SJCRH30 (cell line): ENCODE data around the gene ISM1. TPM values are rescaled to one million over a fixed set of nuclear protein-coding genes. Genes with fewer than 3 reads are reported as not detected.

ENCODE experiments used
- DNase-seq, 2 experiments: peaks; one replicate each; pipeline ENCODE4 v3.0.0-alpha.2; 2015 to 2020
- H3K27ac ChIP-seq: fragments of 250-450 bp; sonication (Bioruptor Pico); 2 replicates; pipeline ENCODE4 v1.5.1; 2020; ENCODE audit warnings: mild to moderate bottlenecking, moderate library complexity
- H3K27me3 ChIP-seq: fragments of 250-450 bp; sonication (Bioruptor Pico); 2 replicates; pipeline ENCODE4 v1.5.1; 2020; ENCODE audit warnings: mild to moderate bottlenecking, moderate library complexity
- H3K36me3 ChIP-seq: fragments of 250-450 bp; sonication (Bioruptor Pico); 2 replicates; pipeline ENCODE4 v1.5.1; 2020; ENCODE audit warnings: mild to moderate bottlenecking, moderate library complexity
- H3K4me1 ChIP-seq: fragments of 250-450 bp; sonication (Bioruptor Pico); 2 replicates; pipeline ENCODE4 v1.5.1; 2020; ENCODE audit warnings: mild to moderate bottlenecking, moderate library complexity
- H3K4me3 ChIP-seq: fragments of 250-450 bp; sonication (Bioruptor Pico); 2 replicates; pipeline ENCODE4 v1.5.1; 2020; ENCODE audit warnings: mild to moderate bottlenecking, moderate library complexity
- H3K9me3 ChIP-seq: fragments of 250-450 bp; sonication (Bioruptor Pico); replicated peaks from 2 replicates; pipeline ENCODE4 v1.5.1; 2020; ENCODE audit warnings: mild to moderate bottlenecking, moderate library complexity
- total RNA-seq: library from RNA; depleted of rRNA; stranded (reverse); fragments of >200 nt; shearing (Covaris generic); gene quantifications from 2 replicates; pipeline ENCODE4 v1.2.3, GENCODE V29; 2014

Gene ISM1
- total RNA-seq, 1 experiment from 2014 or later: not detected

- peaks cover 8% of the 10 kb centered on the region; the same call in 1 of the 2 replicates for H3K4me1 ChIP-seq
- no peak overlapping the region for H3K4me3 ChIP-seq
- DNase-seq: no peak
- peaks cover 5% of the 10 kb centered on the region; the same call in 1 of the 2 replicates for H3K27me3 ChIP-seq
- H3K27ac ChIP-seq: no peak overlapping the region
- 0 out of 2 replicates have a peak, but pooled peaks cover 3% of the 10 kb centered on the region for H3K9me3 ChIP-seq
- no peaks in the 10 kb centered on the region for H3K36me3 ChIP-seq
Observed at GRCh38 chr20:13292201-13292885, 71.3 kb downstream of the ISM1 start.

DNA sequence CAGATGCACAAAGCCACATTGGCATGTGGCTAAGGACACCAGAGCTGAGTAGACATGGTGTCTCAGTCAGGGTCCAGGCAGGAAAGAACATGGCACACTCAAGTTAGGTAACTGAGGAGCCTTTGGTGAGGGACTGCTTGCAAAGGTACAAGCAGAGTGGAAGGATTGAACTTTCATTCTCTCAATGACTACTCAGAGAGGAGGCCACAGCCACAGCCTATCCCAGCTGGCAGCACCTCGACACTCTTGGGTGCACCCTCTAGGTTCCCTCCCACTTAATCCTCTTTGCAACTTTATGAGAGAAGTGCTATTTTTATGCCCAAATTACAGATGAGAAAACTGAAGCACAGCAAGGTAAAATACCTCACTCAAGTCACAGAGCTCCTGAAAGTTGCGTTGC lies 73.4 kb downstream of the ISM1 start:
- H3K4me3 ChIP-seq: no peak overlapping the region
- no peak overlapping the region for H3K27ac ChIP-seq
- DNase-seq: no peak
- peaks cover 5% of the 10 kb centered on the region; the same call in 1 of the 2 replicates for H3K27me3 ChIP-seq
- no peaks in the 10 kb centered on the region for H3K36me3 ChIP-seq
- H3K4me1 ChIP-seq: no peaks in the 10 kb centered on the region
- H3K9me3 ChIP-seq: no peaks in the 10 kb centered on the region

DNA sequence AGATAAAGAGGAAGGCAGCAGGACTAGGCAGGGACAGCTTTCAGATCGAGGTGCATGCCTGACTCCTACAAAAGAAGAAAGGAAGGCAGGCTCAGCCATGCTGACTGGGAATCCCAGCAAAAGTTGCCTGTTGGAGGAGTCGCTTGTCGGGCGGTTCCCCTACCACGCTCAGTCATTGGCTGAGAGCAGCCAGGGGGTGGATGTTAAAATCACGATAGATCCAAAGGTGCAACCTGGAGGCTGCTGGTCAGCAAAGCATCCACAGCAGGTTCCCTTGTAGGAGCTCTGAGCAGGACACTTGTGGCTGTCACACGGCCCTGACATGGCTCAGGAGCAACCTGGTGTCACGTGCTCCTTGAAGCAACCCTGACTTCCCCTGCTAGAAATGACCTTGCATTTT lies 74.6 kb downstream of the ISM1 start:
- Histone ChIP-seq H3K4me1 (no peaks in the 10 kb centered on the region), H3K4me3 (no peak overlapping the region)
- no peak for DNase-seq

DNA sequence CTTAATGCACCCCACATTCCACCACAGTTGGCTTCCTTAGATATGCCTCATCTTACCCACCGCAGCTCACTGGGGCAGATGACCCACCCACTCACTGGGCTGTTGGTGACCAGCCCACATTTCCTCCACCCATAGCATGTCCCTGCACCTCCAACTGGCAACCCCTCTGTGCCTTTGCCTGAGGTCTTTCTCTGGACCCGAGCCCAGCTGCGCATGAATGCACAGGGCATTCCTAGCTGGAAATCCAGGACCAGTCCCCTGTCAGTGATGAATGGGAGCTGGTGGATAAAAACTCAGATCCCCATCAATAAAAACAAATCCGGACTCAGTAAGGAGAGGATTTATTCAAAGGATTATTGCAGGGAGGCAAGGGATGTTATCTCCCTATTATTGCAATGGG lies 75.0 kb downstream of the ISM1 start:
- H3K27ac ChIP-seq: no peak overlapping the region
- H3K27me3 ChIP-seq: peaks cover 5% of the 10 kb centered on the region; the same call in 1 of the 2 replicates
- no peaks in the 10 kb centered on the region for H3K9me3 ChIP-seq
- DNase-seq: no peak
- H3K4me1 ChIP-seq: no peaks in the 10 kb centered on the region
- H3K4me3 ChIP-seq: no peak overlapping the region
- no peaks in the 10 kb centered on the region for H3K36me3 ChIP-seq

More for the DNA sequence above, 74.6 kb downstream of the ISM1 start:
- Histone ChIP-seq H3K9me3 (no peaks in the 10 kb centered on the region), H3K27me3 (peaks cover 5% of the 10 kb centered on the region; the same call in 1 of the 2 replicates), H3K36me3 (no peaks in the 10 kb centered on the region), H3K27ac (no peak overlapping the region)

DNA sequence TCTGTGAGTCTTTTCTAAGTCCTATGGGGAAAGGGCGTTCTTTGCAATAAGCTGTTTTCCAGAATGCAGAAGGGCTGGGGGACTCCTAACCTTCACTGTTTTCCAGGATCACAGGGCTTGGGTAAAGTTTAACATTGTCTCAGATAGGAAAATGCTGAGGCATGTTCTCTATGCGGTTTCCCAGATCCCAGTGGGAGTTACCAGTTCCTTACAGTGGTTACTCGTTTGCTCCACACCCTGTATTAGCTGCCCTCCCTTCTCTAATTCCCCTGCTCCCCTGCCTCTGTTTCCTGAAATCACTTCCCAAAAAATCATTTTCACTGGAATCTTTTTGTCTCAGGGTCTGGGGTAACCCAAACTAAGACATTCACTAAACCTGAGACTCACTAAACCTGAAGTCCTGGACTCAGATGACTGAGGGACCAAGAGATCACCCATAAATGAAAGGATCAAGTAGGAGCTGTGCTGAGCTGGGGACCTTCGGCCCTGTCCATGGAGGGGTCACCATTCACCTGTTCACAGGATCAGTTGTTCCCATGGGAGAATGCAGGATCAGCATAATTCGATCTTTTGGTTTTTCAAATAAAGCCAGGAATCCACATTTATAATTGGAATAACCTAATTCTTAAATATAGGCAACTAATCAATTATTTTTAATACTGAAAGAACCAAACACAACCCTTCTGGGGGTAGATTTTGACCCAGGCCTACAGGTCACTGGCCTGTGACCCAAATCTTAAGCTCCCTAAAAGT lies 76.2 kb downstream of the ISM1 start:
- DNase-seq: no peak
- H3K4me3 ChIP-seq: no peak overlapping the region

GRCh38 chr20:13298692-13299373 lies 77.8 kb downstream of the ISM1 start:
- DNase-seq: no peak
- no peak overlapping the region for H3K4me3 ChIP-seq
- H3K36me3 ChIP-seq: no peaks in the 10 kb centered on the region
- H3K4me1 ChIP-seq: no peaks in the 10 kb centered on the region
- no peak overlapping the region for H3K27ac ChIP-seq
- no peaks in the 10 kb centered on the region; the same call in 1 of the 2 replicates for H3K27me3 ChIP-seq
- H3K9me3 ChIP-seq: no peaks in the 10 kb centered on the region

More for the DNA sequence above, 76.2 kb downstream of the ISM1 start:
- H3K9me3 ChIP-seq: no peaks in the 10 kb centered on the region
- H3K27me3 ChIP-seq: no peaks in the 10 kb centered on the region; the same call in 1 of the 2 replicates
- H3K4me1 ChIP-seq: no peaks in the 10 kb centered on the region
- no peaks in the 10 kb centered on the region for H3K36me3 ChIP-seq
- no peak overlapping the region for H3K27ac ChIP-seq

GRCh38 chr20:13299401-13299800 lies 78.3 kb downstream of the ISM1 start:
- no peak for DNase-seq
- Histone ChIP-seq H3K9me3 (no peaks in the 10 kb centered on the region), H3K27me3 (no peaks in the 10 kb centered on the region; the same call in 1 of the 2 replicates), H3K4me1 (no peaks in the 10 kb centered on the region), H3K27ac (no peak overlapping the region), H3K36me3 (no peaks in the 10 kb centered on the region), H3K4me3 (no peak overlapping the region)

GRCh38 chr20:13301596-13301995 lies 80.5 kb downstream of the ISM1 start:
- H3K36me3 ChIP-seq: no peaks in the 10 kb centered on the region

DNA sequence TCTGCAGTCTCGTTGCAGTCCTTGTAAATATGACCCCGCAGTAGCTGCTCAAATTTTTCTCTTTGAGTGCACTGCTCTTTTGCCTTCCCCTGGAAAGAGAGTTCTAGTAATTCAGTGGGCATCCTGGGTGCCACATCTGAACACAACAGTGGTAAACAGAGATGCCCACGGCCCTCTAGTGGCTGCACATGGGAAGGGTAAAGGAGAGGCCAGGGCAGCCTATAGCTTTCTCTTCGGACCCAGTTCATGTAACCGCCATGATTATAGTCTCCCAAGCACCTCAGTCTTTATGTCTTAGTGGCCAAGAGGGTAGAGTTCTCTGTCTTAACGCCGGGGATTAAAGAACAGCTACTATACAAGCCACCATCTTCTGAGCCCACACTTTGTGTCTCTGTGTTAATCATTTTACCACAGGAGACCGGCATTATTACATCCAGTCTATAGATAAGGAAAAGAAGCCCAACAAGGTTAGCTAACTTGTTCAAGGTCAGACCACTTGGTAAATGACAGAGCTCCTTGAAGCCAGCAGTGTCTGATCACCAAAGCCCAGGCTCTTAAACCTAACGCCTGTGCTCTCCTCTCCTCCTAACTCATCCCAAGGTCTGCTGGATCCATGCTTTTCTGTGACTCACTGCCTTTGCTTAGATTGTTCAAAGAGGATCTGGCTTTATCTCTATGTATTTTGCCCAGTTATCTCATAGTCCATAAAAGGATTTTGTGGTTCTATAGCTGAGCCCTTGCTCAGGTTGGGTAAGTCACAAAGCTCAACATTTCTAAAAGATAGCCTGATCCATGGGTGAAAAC lies 81.8 kb downstream of the ISM1 start:
- no peaks in the 10 kb centered on the region for H3K4me1 ChIP-seq
- no peak overlapping the region for H3K4me3 ChIP-seq
- DNase-seq: peak; percentile 29 to 60
- no peaks in the 10 kb centered on the region; the same call in none of the 2 replicates for H3K27me3 ChIP-seq
- H3K36me3 ChIP-seq: no peaks in the 10 kb centered on the region
- H3K27ac ChIP-seq: no peak overlapping the region
- no peaks in the 10 kb centered on the region for H3K9me3 ChIP-seq

More at GRCh38 chr20:13301596-13301995, 80.5 kb downstream of the ISM1 start:
- no peaks in the 10 kb centered on the region for H3K9me3 ChIP-seq
- DNase-seq: no peak
- no peak overlapping the region for H3K4me3 ChIP-seq
- H3K4me1 ChIP-seq: no peaks in the 10 kb centered on the region
- no peak overlapping the region for H3K27ac ChIP-seq
- no peaks in the 10 kb centered on the region; the same call in none of the 2 replicates for H3K27me3 ChIP-seq

- no peaks in the 10 kb centered on the region for H3K9me3 ChIP-seq
- H3K36me3 ChIP-seq: no peaks in the 10 kb centered on the region
- no peaks in the 10 kb centered on the region for H3K4me1 ChIP-seq
- H3K27ac ChIP-seq: no peak overlapping the region
- no peak for DNase-seq
- H3K27me3 ChIP-seq: no peaks in the 10 kb centered on the region; the same call in none of the 2 replicates
- H3K4me3 ChIP-seq: no peak overlapping the region
Observed at GRCh38 chr20:13305284-13305683, 84.2 kb downstream of the ISM1 start.

DNA sequence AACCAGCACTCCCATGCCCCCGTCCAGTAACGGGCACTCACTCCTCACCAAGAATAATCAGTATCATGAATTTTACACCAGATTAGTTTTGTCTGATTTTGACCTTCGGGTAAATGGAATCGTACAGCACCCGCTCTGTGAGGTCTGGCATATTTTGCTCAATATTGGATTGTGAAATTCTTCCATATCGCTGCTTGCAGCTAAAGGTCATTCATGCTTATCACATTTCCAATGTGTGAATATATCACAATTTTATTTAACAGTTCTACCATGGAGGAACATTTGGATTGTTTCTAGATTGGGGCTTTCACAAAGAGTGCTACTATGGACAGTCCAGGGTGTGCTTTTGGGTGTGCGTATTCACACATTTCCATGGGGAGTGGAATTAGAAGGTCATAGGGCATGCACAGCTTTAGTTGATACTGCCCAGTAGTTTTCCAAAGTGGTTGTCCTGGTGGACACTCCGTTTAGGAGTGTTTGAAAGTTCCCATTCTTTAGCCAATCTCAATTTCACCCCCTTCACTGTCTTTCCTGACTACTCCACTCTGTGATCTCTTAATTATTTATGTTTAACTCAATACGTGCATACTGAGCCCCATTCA lies 86.6 kb downstream of the ISM1 start:
- H3K4me3 ChIP-seq: no peak overlapping the region
- no peak for DNase-seq
- H3K27ac ChIP-seq: no peak overlapping the region
- no peaks in the 10 kb centered on the region; the same call in none of the 2 replicates for H3K27me3 ChIP-seq
- H3K4me1 ChIP-seq: no peaks in the 10 kb centered on the region
- no peaks in the 10 kb centered on the region for H3K36me3 ChIP-seq
- no peaks in the 10 kb centered on the region for H3K9me3 ChIP-seq

DNA sequence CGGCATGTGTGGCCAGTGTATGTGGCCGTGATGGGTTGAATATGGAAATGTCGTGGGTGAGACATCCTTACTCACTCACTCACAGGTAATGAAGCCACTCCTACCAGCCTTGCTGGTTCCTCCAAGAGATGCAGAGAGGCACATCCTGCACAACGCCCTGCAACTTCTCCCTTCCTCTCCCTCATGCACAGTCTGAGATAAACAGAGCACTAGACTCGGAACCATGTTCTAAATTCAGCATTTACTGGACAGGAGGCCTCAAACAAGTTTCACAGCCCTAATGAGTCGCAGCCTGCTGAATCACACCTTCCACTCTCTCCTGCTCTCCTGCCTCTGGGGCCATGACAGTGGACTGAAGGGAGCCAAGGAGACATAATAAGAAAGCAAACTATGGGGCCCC lies 91.2 kb downstream of the ISM1 start:
- H3K9me3 ChIP-seq: no peaks in the 10 kb centered on the region
- no peak for DNase-seq
- no peak overlapping the region for H3K27ac ChIP-seq
- no peaks in the 10 kb centered on the region; the same call in 1 of the 2 replicates for H3K27me3 ChIP-seq
- H3K4me3 ChIP-seq: no peak overlapping the region
- H3K4me1 ChIP-seq: no peaks in the 10 kb centered on the region
- no peaks in the 10 kb centered on the region for H3K36me3 ChIP-seq

DNA sequence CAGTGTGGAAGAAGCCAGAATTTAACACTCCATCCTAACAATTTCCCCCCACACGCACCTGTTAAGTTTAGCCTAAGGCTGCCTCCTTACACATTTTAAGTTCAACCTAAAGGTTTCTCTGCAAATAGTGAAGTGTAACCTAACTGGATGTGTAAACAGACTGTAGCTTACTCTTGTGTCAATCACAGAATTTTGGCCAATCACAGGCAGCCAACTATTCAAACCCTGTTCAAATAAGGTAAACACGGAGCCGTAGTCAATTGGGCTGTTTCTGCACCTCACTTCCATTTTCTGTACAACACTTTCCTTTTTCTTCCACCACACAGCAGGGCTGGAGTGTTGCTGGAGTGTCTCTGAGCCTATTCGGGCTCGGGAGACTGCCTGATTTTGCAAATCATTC lies 92.1 kb downstream of the ISM1 start:
- Histone ChIP-seq H3K9me3 (no peaks in the 10 kb centered on the region), H3K27ac (no peak overlapping the region), H3K27me3 (no peaks in the 10 kb centered on the region), H3K4me3 (no peak overlapping the region), H3K36me3 (no peaks in the 10 kb centered on the region), H3K4me1 (no peaks in the 10 kb centered on the region)
- no peak for DNase-seq

GRCh38 chr20:13317439-13317838 lies 96.4 kb downstream of the ISM1 start:
- Histone ChIP-seq H3K4me1 (no peaks in the 10 kb centered on the region), H3K27ac (no peak overlapping the region), H3K9me3 (no peaks in the 10 kb centered on the region), H3K4me3 (no peak overlapping the region), H3K27me3 (no peaks in the 10 kb centered on the region), H3K36me3 (no peaks in the 10 kb centered on the region)
- no peak for DNase-seq
